GM21619 (cell line): Measurements from ENCODE around the gene KIR2DL3.
"Not testable (repeated sequence)": the region's sequence is repeated elsewhere in the genome, so short reads cannot be mapped to it uniquely, and the experiment has no call there.

Source experiments
- ATAC-seq: cut with Tn5 transposase; IDR thresholded peaks from one replicate; pipeline ENCODE4 v1.9.1; 2021; ENCODE audit not compliant: unreplicated experiment

The KIR2DL3 gene

GRCh38 chr19:54738306-54738705, at the start of gene KIR2DL3:
Gene KIR2DL3 (plus strand): TSS chr19:54738513. CDS start chr19:54738546, 33 bp downstream.
- ATAC-seq, result not testable (repeated sequence)

- ATAC-seq, result no peak
Observed at GRCh38 chr19:54691582-54692297, 46.6 kb upstream of the KIR2DL3 start.

- ATAC-seq, result no peak
Observed at GRCh38 chr19:54692298-54692615, 46.1 kb upstream of the KIR2DL3 start.

- no peak for ATAC-seq
Observed at GRCh38 chr19:54694648-54695047, 43.7 kb upstream of the KIR2DL3 start.

- ATAC-seq, result no peak
Observed at GRCh38 chr19:54696117-54696548, 42.2 kb upstream of the KIR2DL3 start.

- ATAC-seq, result no peak
Observed at GRCh38 chr19:54696766-54697165, 41.5 kb upstream of the KIR2DL3 start.

- ATAC-seq, result not testable (repeated sequence)
Observed at GRCh38 chr19:54697716-54698115, 40.6 kb upstream of the KIR2DL3 start.

- ATAC-seq, result no peak
Observed at GRCh38 chr19:54704928-54705327, 33.4 kb upstream of the KIR2DL3 start.

GRCh38 chr19:54707962-54708361, 30.4 kb upstream of the KIR2DL3 start:
- ATAC-seq, result no peak

- ATAC-seq, result no peak
Observed at GRCh38 chr19:54708781-54709180, 29.5 kb upstream of the KIR2DL3 start.

- no peak for ATAC-seq
Observed at GRCh38 chr19:54709212-54709948, 28.9 kb upstream of the KIR2DL3 start.

GRCh38 chr19:54709956-54710355, 28.4 kb upstream of the KIR2DL3 start:
- not testable (repeated sequence) for ATAC-seq

- no peak for ATAC-seq
Observed at GRCh38 chr19:54724142-54724541, 14.2 kb upstream of the KIR2DL3 start, which contains the start of gene KIR3DL3. Gene KIR3DL3 (plus strand): TSS chr19:54724442. CDS start chr19:54724497, 55 bp downstream.

- no peak for ATAC-seq
Observed at GRCh38 chr19:54724644-54725043, 13.7 kb upstream of the KIR2DL3 start.

- ATAC-seq, result no peak
Observed at GRCh38 chr19:54725321-54725720, 13.0 kb upstream of the KIR2DL3 start.

GRCh38 chr19:54727562-54727961, 10.8 kb upstream of the KIR2DL3 start:
- ATAC-seq, result no peak

- ATAC-seq, result no peak
Observed at GRCh38 chr19:54728167-54728566, 10.1 kb upstream of the KIR2DL3 start.

GRCh38 chr19:54729416-54730188, 8.7 kb upstream of the KIR2DL3 start:
- no peak for ATAC-seq

GRCh38 chr19:54731191-54731590, 7.1 kb upstream of the KIR2DL3 start:
- no peak for ATAC-seq

- no peak for ATAC-seq
Observed at GRCh38 chr19:54738715-54739114, 402 bp downstream of the KIR2DL3 start.
